KBM-7 (cell line): ENCODE measurements around the gene SMOC2.
A peak's percentile ranks its signal among the peaks of the same experiment; 100 is the strongest.
"Not testable (repeated sequence)": the region's sequence is repeated elsewhere in the genome, so short reads cannot be mapped to it uniquely, and the experiment has no call there.

Source experiments
- DNase-seq: peaks from one replicate; pipeline ENCODE4 v3.0.0-alpha.2; 2015
- in situ Hi-C: fragments of 300-500 bp; cut with MboI; formaldehyde crosslinking; loops from 2 replicates; pipeline ENCODE4 v1.14.3; 2020; ENCODE audit warnings: low sequenced_read_pairs, low pct_unique_long_range_greater_than_20kb, mixed read lengths

SMOC2 gene

GRCh38 chr6:168555618-168556273, 114.8 kb downstream of the SMOC2 start:
- in situ Hi-C loops, result no loop called here
- DNase-seq, result no peak

DNA sequence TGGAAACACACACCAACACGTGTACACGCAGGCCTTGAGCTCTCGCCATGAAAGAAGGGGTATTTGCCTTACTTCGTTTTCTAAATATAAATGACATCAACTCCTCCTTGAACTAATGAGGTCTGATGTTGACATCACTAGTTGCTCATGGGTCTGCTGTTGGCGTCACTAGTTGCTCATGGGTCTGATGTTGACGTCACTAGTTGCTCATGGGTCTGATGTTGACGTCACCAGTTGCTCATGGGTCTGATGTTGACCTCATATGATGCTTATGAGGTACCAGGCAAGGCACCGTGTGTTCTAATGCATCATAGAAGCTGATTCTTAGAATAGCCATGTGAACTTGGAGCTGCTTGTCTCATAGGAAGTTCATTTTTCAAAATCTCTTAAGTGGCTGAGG, 116.5 kb downstream of the SMOC2 start:
- in situ Hi-C loops, result no loop called here
- no peak for DNase-seq

DNA sequence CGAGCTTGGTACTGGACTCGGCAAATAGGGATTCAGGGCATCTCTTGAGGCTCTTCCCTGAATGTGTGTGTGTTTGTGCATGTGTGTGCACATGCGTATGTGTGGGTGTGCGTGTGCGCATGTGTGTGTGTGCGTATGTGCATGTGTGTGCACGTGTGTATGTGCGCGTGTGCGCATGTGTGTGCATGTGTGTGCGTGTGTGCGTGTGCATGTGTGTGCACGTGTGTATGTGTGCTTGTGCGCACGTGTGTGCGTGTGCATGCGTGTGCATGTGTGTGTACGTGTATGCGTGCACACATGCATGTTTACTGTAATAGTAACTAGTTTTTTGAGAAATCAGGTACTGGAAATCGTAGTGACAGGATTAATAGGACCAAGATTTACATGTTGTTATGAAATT, 117.7 kb downstream of the SMOC2 start:
- no peak for DNase-seq
- in situ Hi-C loops, result no loop called here

GRCh38 chr6:168559574-168560098, 118.7 kb downstream of the SMOC2 start:
- in situ Hi-C loops, result no loop called here

DNA sequence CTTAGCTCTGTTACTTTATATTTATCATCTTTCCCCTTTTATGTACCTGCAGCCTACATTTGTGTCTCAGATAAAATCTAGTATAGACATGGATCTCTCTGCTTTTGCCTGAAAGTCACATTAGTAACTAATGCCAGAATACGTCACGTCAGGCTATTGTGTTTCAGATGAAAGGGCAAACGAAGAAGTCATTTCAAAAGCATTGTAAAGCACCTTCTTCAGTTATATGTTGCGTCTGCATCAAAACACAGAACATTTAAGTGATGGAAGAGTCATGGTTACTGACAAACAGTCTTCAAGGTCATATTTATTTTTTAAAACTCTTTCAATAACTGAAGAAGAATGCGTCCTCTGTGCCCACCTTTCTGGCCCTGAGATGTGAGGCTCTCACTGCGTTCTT, 119.1 kb downstream of the SMOC2 start:
- in situ Hi-C loops, result no loop called here
- no peak for DNase-seq

More at GRCh38 chr6:168559574-168560098, 118.7 kb downstream of the SMOC2 start:
- DNase-seq, result no peak

DNA sequence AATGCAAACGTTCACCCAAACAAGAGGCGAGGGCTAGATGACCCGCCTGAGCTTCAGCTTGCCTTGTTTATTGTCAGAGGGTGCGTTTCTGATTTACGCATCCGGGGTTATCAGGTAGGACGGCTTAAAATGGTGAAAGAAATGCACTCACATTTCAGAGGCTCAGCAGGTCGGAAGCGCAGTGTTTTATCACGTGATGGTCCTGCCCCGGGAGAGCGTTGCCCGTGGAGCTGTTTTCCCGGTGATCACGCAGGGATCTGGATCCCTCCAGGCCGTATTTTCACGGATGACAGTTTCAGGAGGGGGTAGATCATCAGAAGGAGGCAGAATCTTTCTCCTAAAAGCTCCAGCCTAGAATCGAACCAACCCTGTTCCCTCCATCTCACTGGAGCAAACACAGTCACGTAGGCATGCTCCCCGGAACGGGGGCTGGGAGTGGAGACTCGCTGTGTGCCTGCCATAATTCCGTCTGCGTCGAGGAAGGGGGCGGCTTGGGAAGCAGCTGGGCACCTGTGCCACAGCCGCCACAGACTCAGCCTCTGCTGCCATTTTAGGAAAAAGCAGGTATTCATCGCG, 121.7 kb downstream of the SMOC2 start:
- DNase-seq, result no peak
- in situ Hi-C loops, result no loop called here

GRCh38 chr6:168563656-168564055, 122.7 kb downstream of the SMOC2 start:
- in situ Hi-C loops, result no loop called here

DNA sequence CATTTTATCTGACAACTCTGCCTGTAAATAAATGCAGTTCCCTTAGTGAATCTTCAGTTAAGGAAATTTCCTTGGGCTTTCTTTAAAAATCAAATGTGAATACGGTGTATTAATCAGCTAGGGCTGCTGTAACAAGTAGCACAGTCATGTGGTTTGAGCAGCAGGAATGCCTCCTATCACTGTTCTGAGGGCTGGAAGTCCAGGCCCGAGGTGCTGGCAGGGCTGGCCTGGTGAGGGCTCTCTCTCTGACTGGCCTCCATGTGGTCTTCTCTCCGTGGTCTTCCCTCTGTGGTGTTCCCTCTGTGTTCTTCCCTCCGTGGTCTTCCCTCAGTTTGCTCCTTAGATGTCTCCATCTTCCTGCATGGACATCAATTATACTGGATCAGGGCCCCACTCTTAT, 124.1 kb downstream of the SMOC2 start:
- in situ Hi-C loops, result no loop called here
- no peak for DNase-seq

More at GRCh38 chr6:168563656-168564055, 122.7 kb downstream of the SMOC2 start:
- no peak for DNase-seq

- in situ Hi-C loops, result no loop called here
- no peak for DNase-seq
Measured at GRCh38 chr6:168570211-168570610, 129.2 kb downstream of the SMOC2 start.

GRCh38 chr6:168571268-168571667, 130.3 kb downstream of the SMOC2 start:
- DNase-seq, result no peak
- in situ Hi-C loops, result no loop called here

GRCh38 chr6:168573276-168573835, 132.4 kb downstream of the SMOC2 start:
- DNase-seq, result not testable (repeated sequence)

GRCh38 chr6:168574075-168574698, 133.2 kb downstream of the SMOC2 start:
- no peak for DNase-seq
- in situ Hi-C loops, result no loop called here

More at GRCh38 chr6:168573276-168573835, 132.4 kb downstream of the SMOC2 start:
- in situ Hi-C loops, result not testable (repeated sequence)

GRCh38 chr6:168574699-168575195, 133.8 kb downstream of the SMOC2 start:
- in situ Hi-C loops, result no loop called here
- peak; percentile 3 for DNase-seq

- DNase-seq, result no peak
- in situ Hi-C loops, result no loop called here
Measured at GRCh38 chr6:168575346-168576098, 134.5 kb downstream of the SMOC2 start.

DNA sequence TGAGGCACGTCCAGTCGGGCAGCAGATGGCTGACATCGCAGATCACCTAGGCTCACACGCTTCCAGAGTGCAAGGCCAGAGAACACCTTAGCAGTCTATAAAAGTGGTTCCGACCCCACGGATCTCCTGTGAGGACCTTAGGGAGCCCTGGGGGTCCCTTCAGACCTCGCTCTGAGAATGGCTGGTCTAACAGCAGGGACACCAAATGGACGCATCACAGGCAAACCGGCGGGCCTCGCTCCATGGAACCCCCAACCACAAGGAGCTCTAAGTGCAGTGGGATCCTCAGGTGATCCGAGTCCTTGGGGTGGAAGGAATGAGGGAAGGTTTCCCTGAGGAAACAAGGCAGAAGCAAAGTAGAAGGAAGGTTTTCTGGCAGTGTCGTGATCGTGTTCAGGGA, 135.4 kb downstream of the SMOC2 start:
- in situ Hi-C loops, result no loop called here

GRCh38 chr6:168577496-168577895, 136.5 kb downstream of the SMOC2 start:
- in situ Hi-C loops, result no loop called here
- no peak for DNase-seq

More for the DNA sequence above, 135.4 kb downstream of the SMOC2 start:
- no peak for DNase-seq

DNA sequence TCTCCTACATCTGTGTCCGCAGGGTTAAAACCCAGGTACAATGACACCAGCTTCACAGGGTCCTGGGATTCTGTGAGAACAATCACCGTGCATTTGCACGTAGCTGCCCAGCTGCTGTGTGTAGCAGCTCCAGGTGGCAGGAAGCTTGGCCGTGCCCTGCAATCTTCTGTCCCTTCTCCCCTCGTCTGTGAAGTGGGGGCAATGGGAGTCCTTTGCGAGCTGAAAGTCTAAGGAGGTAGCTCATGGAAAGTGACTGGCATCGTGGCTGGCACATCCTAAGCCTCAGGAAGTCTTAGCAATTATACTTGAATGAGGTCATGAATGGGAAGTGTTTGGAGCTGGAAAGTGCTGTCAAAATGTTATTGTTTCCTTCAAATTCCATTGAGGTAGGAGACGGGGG, 137.1 kb downstream of the SMOC2 start:
- no peak for DNase-seq
- in situ Hi-C loops, result no loop called here

GRCh38 chr6:168581236-168581635, 140.3 kb downstream of the SMOC2 start:
- in situ Hi-C loops, result no loop called here

DNA sequence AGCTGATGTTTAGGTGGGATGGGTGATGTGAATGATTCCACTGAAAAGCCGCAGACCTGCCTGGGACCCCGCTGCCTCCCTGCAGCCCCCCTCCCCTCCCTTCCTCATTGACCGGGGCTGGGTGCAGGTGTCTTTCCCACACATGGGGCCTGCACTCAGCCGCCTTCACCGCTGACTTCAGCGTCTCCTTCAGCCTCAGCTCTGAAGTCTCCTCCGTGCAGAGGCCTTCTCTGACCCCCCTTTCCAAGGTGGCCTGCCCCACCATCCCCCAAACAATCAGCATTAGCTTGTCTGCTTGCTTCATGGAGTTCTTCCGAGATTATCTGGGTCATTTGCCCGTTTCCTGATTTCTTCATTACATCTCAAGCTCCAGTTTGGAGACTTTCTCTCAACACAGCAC, 140.7 kb downstream of the SMOC2 start:
- in situ Hi-C loops, result no loop called here
- no peak for DNase-seq

More at GRCh38 chr6:168581236-168581635, 140.3 kb downstream of the SMOC2 start:
- DNase-seq, result no peak
